Type B pancreatic cell (in vitro differentiated cells): ENCODE measurements around the gene CFAP73. TPM values are rescaled to one million over a fixed set of nuclear protein-coding genes. Genes with fewer than 3 reads are reported as not detected.

Experiments
- DNase-seq: peaks from one replicate; pipeline ENCODE4 v3.0.0; 2021; ENCODE audit warnings: mixed read lengths; ENCODE audit not compliant: unreplicated experiment; ENCODE audit errors: extremely low spot score
- H3K27ac Mint-ChIP-seq: 2 replicates; pipeline ENCODE4 v1.8.0; 2021; ENCODE audit warnings: mild to moderate bottlenecking, mixed read lengths
- H3K27me3 Mint-ChIP-seq: 2 replicates; pipeline ENCODE4 v1.8.0; 2021; ENCODE audit warnings: mixed read lengths
- H3K36me3 Mint-ChIP-seq: 2 replicates; pipeline ENCODE4 v1.8.0; 2021; ENCODE audit warnings: mixed read lengths
- H3K4me1 Mint-ChIP-seq: one replicate; pipeline ENCODE4 v1.8.0; 2021; ENCODE audit warnings: mixed read lengths; ENCODE audit not compliant: unreplicated experiment
- H3K4me3 Mint-ChIP-seq: 2 replicates; pipeline ENCODE4 v1.8.0; 2021; ENCODE audit warnings: mild to moderate bottlenecking, mixed read lengths
- H3K9me3 Mint-ChIP-seq: 2 replicates; pipeline ENCODE4 v1.8.0; 2021; ENCODE audit warnings: mixed read lengths
- CTCF ChIP-seq: fragments of 200-600 bp; sonication (generic); conservative IDR thresholded peaks from 2 replicates; pipeline ENCODE4 v1.5.0; 2021; ENCODE audit warnings: antibody characterized with exemption, mild to moderate bottlenecking
- total RNA-seq: library from RNA; stranded (reverse); gene quantifications from 2 replicates; pipeline ENCODE4 v1.2.1, GENCODE V29; 2021; ENCODE audit warnings: low replicate concordance

Gene CFAP73
- total RNA-seq, 1 donor from 2014 or later: 0.27 TPM

- no peaks in the 10 kb centered on the region for H3K4me1 Mint-ChIP-seq
- no peaks in the 10 kb centered on the region for H3K9me3 Mint-ChIP-seq
- DNase-seq: no peak
- no peak overlapping the region for H3K27ac Mint-ChIP-seq
- no peaks in the 10 kb centered on the region for H3K36me3 Mint-ChIP-seq
- H3K27me3 Mint-ChIP-seq: peaks cover 37% of the 10 kb centered on the region
- no peak overlapping the region for H3K4me3 Mint-ChIP-seq
- TF ChIP-seq CTCF: no peak
Measured at GRCh38 chr12:113109872-113110599, 39.5 kb upstream of the CFAP73 start.

GRCh38 chr12:113111247-113111646, 38.3 kb upstream of the CFAP73 start:
- Mint-ChIP-seq H3K9me3 (no peaks in the 10 kb centered on the region), H3K4me1 (no peaks in the 10 kb centered on the region), H3K36me3 (no peaks in the 10 kb centered on the region), H3K27ac (no peak overlapping the region), H3K27me3 (peaks cover 27% of the 10 kb centered on the region), H3K4me3 (no peak overlapping the region)
- TF ChIP-seq CTCF: no peak
- no peak for DNase-seq

- no peak for DNase-seq
- H3K4me1 Mint-ChIP-seq: no peaks in the 10 kb centered on the region
- H3K27me3 Mint-ChIP-seq: peaks cover 23% of the 10 kb centered on the region
- H3K27ac Mint-ChIP-seq: no peak overlapping the region
- H3K9me3 Mint-ChIP-seq: no peaks in the 10 kb centered on the region
- H3K36me3 Mint-ChIP-seq: no peaks in the 10 kb centered on the region
- H3K4me3 Mint-ChIP-seq: no peak overlapping the region
- no peak for TF ChIP-seq CTCF
Measured at GRCh38 chr12:113112043-113112899, 37.3 kb upstream of the CFAP73 start.

GRCh38 chr12:113113397-113113796, 36.1 kb upstream of the CFAP73 start:
- Mint-ChIP-seq H3K36me3 (no peaks in the 10 kb centered on the region), H3K27me3 (peaks cover 19% of the 10 kb centered on the region), H3K4me1 (no peaks in the 10 kb centered on the region), H3K4me3 (no peak overlapping the region), H3K27ac (no peak overlapping the region), H3K9me3 (no peaks in the 10 kb centered on the region)
- TF ChIP-seq CTCF: no peak
- no peak for DNase-seq

GRCh38 chr12:113114447-113115178, 34.9 kb upstream of the CFAP73 start:
- no peak for DNase-seq
- H3K9me3 Mint-ChIP-seq: no peaks in the 10 kb centered on the region
- no peak overlapping the region for H3K4me3 Mint-ChIP-seq
- no peak overlapping the region for H3K27ac Mint-ChIP-seq
- H3K36me3 Mint-ChIP-seq: no peaks in the 10 kb centered on the region
- TF ChIP-seq CTCF: no peak
- H3K27me3 Mint-ChIP-seq: peaks cover 17% of the 10 kb centered on the region
- no peaks in the 10 kb centered on the region for H3K4me1 Mint-ChIP-seq
